Fibroblast of skin of right quadriceps (primary cell): ENCODE data around the gene DTX4.
A peak's percentile ranks its signal among the peaks of the same experiment; 100 is the strongest.

Experiments
- DNase-seq: peaks from one replicate; pipeline ENCODE4 v3.0.0-alpha.2; 2013

Gene DTX4

GRCh38 chr11:59221441-59221840 is 49.5 kb downstream of the DTX4 start:
- peak; percentile 77 for DNase-seq

- no peak for DNase-seq
Measured at GRCh38 chr11:59222464-59223060, 50.6 kb downstream of the DTX4 start.

GRCh38 chr11:59223177-59223576 is 51.2 kb downstream of the DTX4 start:
- DNase-seq, result no peak

- DNase-seq, result peak; percentile 23
Measured at GRCh38 chr11:59223611-59224010, 51.7 kb downstream of the DTX4 start.

- DNase-seq, result peak; percentile 13
Measured at GRCh38 chr11:59224351-59224928, 52.5 kb downstream of the DTX4 start.

- no peak for DNase-seq
Measured at GRCh38 chr11:59225017-59225416, 53.1 kb downstream of the DTX4 start.

- no peak for DNase-seq
Measured at GRCh38 chr11:59226396-59226795, 54.5 kb downstream of the DTX4 start.

GRCh38 chr11:59240322-59240721 is 68.4 kb downstream of the DTX4 start:
- no peak for DNase-seq

GRCh38 chr11:59243633-59244032 is 71.7 kb downstream of the DTX4 start:
- DNase-seq, result no peak

- peak; percentile 13 for DNase-seq
Measured at GRCh38 chr11:59247531-59248227, 75.7 kb downstream of the DTX4 start.

- no peak for DNase-seq
Measured at GRCh38 chr11:59249535-59249934, 77.6 kb downstream of the DTX4 start.

GRCh38 chr11:59253001-59253400 is 81.1 kb downstream of the DTX4 start:
- no peak for DNase-seq

GRCh38 chr11:59254286-59254685 is 82.4 kb downstream of the DTX4 start:
- DNase-seq, result no peak

- no peak for DNase-seq
Measured at GRCh38 chr11:59255281-59255680, 83.3 kb downstream of the DTX4 start.
